H9 (cell line): ENCODE data around the gene SBNO1. TPM values are rescaled to one million over a fixed set of nuclear protein-coding genes. Genes with fewer than 3 reads are reported as not detected.

Experiments
- DNase-seq: peaks from one replicate; pipeline ENCODE4 v3.0.0-alpha.2; 2017
- H2AFZ ChIP-seq: one replicate; pipeline ENCODE4 v1.6.1; 2013; ENCODE audit warnings: mild to moderate bottlenecking, low read length, control low read depth, moderate library complexity
- H2AK5ac ChIP-seq: 2 replicates; pipeline ENCODE4 v1.6.1; 2013; ENCODE audit warnings: low read length, control low read depth, mixed read lengths; ENCODE audit not compliant: insufficient read length
- H2BK120ac ChIP-seq: one replicate; pipeline ENCODE4 v1.6.1; 2013; ENCODE audit warnings: low read depth, mild to moderate bottlenecking, low read length, control low read depth, inconsistent platforms; ENCODE audit not compliant: poor library complexity, severe bottlenecking
- H2BK12ac ChIP-seq: 2 replicates; pipeline ENCODE4 v1.6.1; 2013; ENCODE audit warnings: low read length, control low read depth, mixed read lengths, low read depth; ENCODE audit not compliant: insufficient read length
- H2BK15ac ChIP-seq: 2 replicates; pipeline ENCODE4 v1.6.1; 2013; ENCODE audit warnings: low read depth, low read length, control low read depth
- H2BK20ac ChIP-seq: one replicate; pipeline ENCODE4 v1.6.1; 2013; ENCODE audit warnings: low read depth, mild to moderate bottlenecking, low read length, control low read depth, inconsistent platforms; ENCODE audit not compliant: poor library complexity, severe bottlenecking
- H2BK5ac ChIP-seq: 2 replicates; pipeline ENCODE4 v1.6.1; 2013; ENCODE audit warnings: low read length, control low read depth, mixed read lengths; ENCODE audit not compliant: insufficient read length
- H3K14ac ChIP-seq: 2 replicates; pipeline ENCODE4 v1.6.1; 2013; ENCODE audit warnings: low read length, control low read depth; ENCODE audit not compliant: insufficient read depth
- H3K18ac ChIP-seq: 2 replicates; pipeline ENCODE4 v1.6.1; 2013; ENCODE audit warnings: low read depth, mild to moderate bottlenecking, mixed read lengths, low read length, control low read depth; ENCODE audit not compliant: insufficient read length
- H3K23ac ChIP-seq: 2 replicates; pipeline ENCODE4 v1.6.1; 2013; ENCODE audit warnings: low read length, control low read depth, mixed read lengths, low read depth; ENCODE audit not compliant: insufficient read length
- H3K23me2 ChIP-seq: 2 replicates; pipeline ENCODE4 v1.6.1; 2013; ENCODE audit warnings: low read depth, mild to moderate bottlenecking, mixed read lengths, low read length, control low read depth; ENCODE audit not compliant: insufficient read length, poor library complexity, severe bottlenecking
- H3K27ac ChIP-seq: 2 replicates; pipeline ENCODE4 v1.5.1; 2013; ENCODE audit warnings: low read length, control low read depth, mixed read lengths, low read depth; ENCODE audit not compliant: insufficient read length
- H3K27me3 ChIP-seq: 2 replicates; pipeline ENCODE4 v1.6.1; 2013; ENCODE audit warnings: low read length, control low read depth, inconsistent platforms; ENCODE audit not compliant: insufficient read depth
- H3K4ac ChIP-seq: 2 replicates; pipeline ENCODE4 v1.6.1; 2013; ENCODE audit warnings: low read depth, mild to moderate bottlenecking, control low read depth, inconsistent platforms, low read length, moderate library complexity
- H3K4me1 ChIP-seq: 2 replicates; pipeline ENCODE4 v1.6.1; 2013; ENCODE audit warnings: low read length, control low read depth, inconsistent platforms; ENCODE audit not compliant: insufficient read depth
- H3K4me2 ChIP-seq: 2 replicates; pipeline ENCODE4 v1.6.1; 2013; ENCODE audit warnings: low read length, control low read depth, mixed read lengths; ENCODE audit not compliant: insufficient read length, insufficient read depth
- H3K56ac ChIP-seq: 2 replicates; pipeline ENCODE4 v1.6.1; 2013; ENCODE audit warnings: low read depth, mild to moderate bottlenecking, mixed read lengths, low read length, control low read depth; ENCODE audit not compliant: insufficient read length
- H3K79me1 ChIP-seq: 2 replicates; pipeline ENCODE4 v1.6.1; 2013; ENCODE audit warnings: low read depth, mild to moderate bottlenecking, moderate library complexity, low read length, control low read depth, inconsistent platforms; ENCODE audit not compliant: insufficient read depth, poor library complexity, severe bottlenecking
- H3K79me2 ChIP-seq: 2 replicates; pipeline ENCODE4 v1.6.1; 2013; ENCODE audit warnings: low read length, control low read depth, inconsistent platforms; ENCODE audit not compliant: insufficient read depth
- H3K9ac ChIP-seq: 2 replicates; pipeline ENCODE4 v1.6.1; 2013; ENCODE audit warnings: low read length, control low read depth, mixed read lengths; ENCODE audit not compliant: insufficient read length; ENCODE audit errors: extremely low read depth
- H3K9me3 ChIP-seq: one replicate; pipeline ENCODE4 v1.6.1; 2013; ENCODE audit warnings: low read depth, low read length, inconsistent platforms; ENCODE audit not compliant: control insufficient read depth
- H3T11ph ChIP-seq: one replicate; pipeline ENCODE4 v1.6.1; 2013; ENCODE audit warnings: mild to moderate bottlenecking, low read length, control low read depth, inconsistent platforms
- H4K20me1 ChIP-seq: one replicate; pipeline ENCODE4 v1.6.1; 2013; ENCODE audit not compliant: control insufficient read depth, insufficient read length, insufficient read depth
- H4K5ac ChIP-seq: 2 replicates; pipeline ENCODE4 v1.6.1; 2013; ENCODE audit warnings: low read depth, mild to moderate bottlenecking, mixed read lengths, low read length, control low read depth; ENCODE audit not compliant: insufficient read length
- H4K8ac ChIP-seq: replicated peaks from 2 replicates; pipeline ENCODE4 v1.6.1; 2013; ENCODE audit warnings: low read length, control low read depth, mixed read lengths, low read depth; ENCODE audit not compliant: insufficient read length
- H4K91ac ChIP-seq: 2 replicates; pipeline ENCODE4 v1.6.1; 2013; ENCODE audit warnings: low read depth, mild to moderate bottlenecking, moderate library complexity, mixed read lengths, low read length, control low read depth; ENCODE audit not compliant: insufficient read length
- H3K27ac Mint-ChIP-seq, 3 experiments: 2 replicates in 2 of 3; 3 replicates in 1 of 3; pipeline ENCODE4 v1.8.0; 2020 to 2021; ENCODE audit warnings: mixed read lengths in 3 of 3, mild to moderate bottlenecking in 1 of 3, moderate library complexity in 1 of 3
- H3K27me3 Mint-ChIP-seq: 2 replicates; pipeline ENCODE4 v1.8.0; 2021; ENCODE audit warnings: low read depth, mild to moderate bottlenecking, moderate library complexity, mixed read lengths
- H3K36me3 Mint-ChIP-seq, 3 experiments: 2 replicates in 2 of 3; 3 replicates in 1 of 3; pipeline ENCODE4 v1.8.0; 2020 to 2021; ENCODE audit warnings: low read depth in 3 of 3, mixed read lengths in 3 of 3; ENCODE audit not compliant: insufficient read depth in 1 of 3
- H3K4me1 Mint-ChIP-seq, 2 experiments: 2 replicates each; pipeline ENCODE4 v1.8.0; 2020; ENCODE audit warnings: mixed read lengths in 2 of 2
- H3K4me3 Mint-ChIP-seq, 2 experiments: 2 replicates in 1 of 2; 3 replicates in 1 of 2; pipeline ENCODE4 v1.8.0; 2020 to 2021; ENCODE audit warnings: mild to moderate bottlenecking in 2 of 2, mixed read lengths in 2 of 2, moderate library complexity in 1 of 2
- H3K9me3 Mint-ChIP-seq, 2 experiments: 2 replicates in 1 of 2; 3 replicates in 1 of 2; pipeline ENCODE4 v1.8.0; 2020; ENCODE audit warnings: mild to moderate bottlenecking in 2 of 2, mixed read lengths in 2 of 2, moderate library complexity in 1 of 2
- CTCF ChIP-seq: fragments of 200-600 bp; sonication (generic); conservative IDR thresholded peaks from 3 replicates; pipeline ENCODE4 v1.8.0; 2021; ENCODE audit warnings: antibody characterized with exemption, mild to moderate bottlenecking
- WGBS: extraction: QIAGEN DNeasy Blood & Tissue Kit; methylation state at CpG from one replicate; pipeline ENCODE4 v1.1.7; 2013; ENCODE audit warnings: missing lambda C conversion rate, low lambda C conversion rate, mixed read lengths; ENCODE audit not compliant: insufficient read length; ENCODE audit errors: extremely low coverage; 5-methylcytosine and 5-hydroxymethylcytosine counted together
- total RNA-seq: library from RNA; stranded (reverse); gene quantifications from 2 replicates; pipeline ENCODE4 v1.2.1, GENCODE V29; 2021

Gene SBNO1
- total RNA-seq, 1 experiment from 2014 or later, result 47.5 TPM

- Histone ChIP-seq H2BK5ac (no peak overlapping the region), H3K4me2 (no peak overlapping the region), H3K23me2 (no peaks in the 10 kb centered on the region), H4K5ac (no peak overlapping the region), H3K79me1 (peaks cover 8% of the 10 kb centered on the region), H2AK5ac (no peak overlapping the region), H3K4ac (no peak overlapping the region), H3K9ac (no peak overlapping the region), H3K18ac (no peak overlapping the region), H4K8ac (no peak overlapping the region), H3K14ac (no peak overlapping the region), H3K9me3 (no peaks in the 10 kb centered on the region), H3K4me1 (no peaks in the 10 kb centered on the region), H3K56ac (no peak overlapping the region), H4K20me1 (no peaks in the 10 kb centered on the region), H3K79me2 (no peaks in the 10 kb centered on the region), H2AFZ (no peak overlapping the region), H2BK15ac (no peak overlapping the region), H2BK120ac (no peak overlapping the region), H3K27ac (no peak overlapping the region), H3K23ac (no peak overlapping the region), H3T11ph (no peak overlapping the region), H4K91ac (no peak overlapping the region), H2BK12ac (no peak overlapping the region), H3K27me3 (no peaks in the 10 kb centered on the region), H2BK20ac (no peak overlapping the region)
- DNase-seq, result no peak
- no peaks in the 10 kb centered on the region for H3K9me3 Mint-ChIP-seq
- no CpG with 5 or more reads among the region's 5 CpGs for WGBS
- no peak for TF ChIP-seq CTCF
- no peak overlapping the region for H3K4me3 Mint-ChIP-seq
- peaks cover 28 to 61% (median 53%) of the 10 kb centered on the region in 3 experiments for H3K36me3 Mint-ChIP-seq
- no peak overlapping the region for H3K27ac Mint-ChIP-seq
- H3K27me3 Mint-ChIP-seq, result no peaks in the 10 kb centered on the region
- H3K4me1 Mint-ChIP-seq, result no peaks in the 10 kb centered on the region
Observed at GRCh38 chr12:123337070-123337469, 27.6 kb downstream of the SBNO1 start.
